ENCODE data around the gene CLCN2.

CLCN2 gene

DNA sequence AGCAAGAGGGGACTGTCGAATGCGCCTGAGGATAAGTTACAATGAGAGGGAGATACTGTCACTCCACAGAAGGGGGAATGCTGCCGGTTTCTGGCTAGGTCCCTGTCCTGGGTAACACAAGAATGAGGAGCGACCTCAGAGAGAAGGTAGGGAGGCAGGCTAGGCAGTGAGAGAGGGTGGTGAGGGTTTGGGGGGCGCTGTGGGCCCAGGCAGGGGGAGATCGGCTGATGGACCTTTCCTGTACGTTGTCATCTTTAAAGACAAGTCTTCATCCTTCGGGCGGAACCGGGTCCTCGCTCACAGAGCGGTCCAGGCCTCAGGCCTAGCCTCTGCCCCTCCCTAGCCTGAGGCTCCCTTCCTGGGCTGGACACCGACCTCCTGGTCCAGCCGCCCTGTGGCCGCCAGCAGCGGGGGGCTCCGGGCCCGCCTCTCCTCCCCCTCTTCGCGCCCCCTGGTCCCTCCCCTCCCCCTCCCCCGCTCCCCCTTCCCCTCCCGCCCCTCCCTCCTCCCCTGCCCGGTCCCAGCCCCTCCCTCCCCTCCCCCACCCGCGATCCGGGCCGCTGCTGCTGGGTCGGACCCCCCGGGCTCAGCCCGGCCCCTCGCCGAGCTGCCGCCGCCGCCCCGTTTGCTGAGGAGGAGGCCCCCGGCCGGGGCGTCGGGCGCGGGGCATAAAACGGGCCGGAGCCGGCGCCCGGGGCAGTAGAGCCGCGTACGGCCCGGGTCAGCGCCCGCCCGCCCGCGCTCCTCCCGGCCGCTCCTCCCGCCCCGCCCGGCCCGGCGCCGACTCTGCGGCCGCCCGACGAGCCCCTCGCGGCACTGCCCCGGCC is 18.2 kb upstream of the CLCN2 start, which contains the start of gene CHRD:
Gene CHRD (plus strand): TSS at position 697 of the 827 bp plus-strand sequence. CDS start 265 bp downstream, outside the sequence.
- peaks cover 52% of the 10 kb centered on the region for H3K27me3 ChIP-seq (ENCODE audit: control insufficient read depth, insufficient read depth, low read length)
- no peak within 1 kb of the TSS for H3K9ac ChIP-seq (ENCODE audit: low read depth, low read length)
- peak within 1 kb of the TSS; percentile 65 for H3K4me3 ChIP-seq (ENCODE audit: low read length)
- peak within 1 kb of the TSS; percentile 78 for H3K4me2 ChIP-seq (ENCODE audit: low read length)
- H3K4me1 ChIP-seq (ENCODE audit: control insufficient read depth, insufficient read depth, low read length), result peaks cover 22% of the 10 kb centered on the region
- H3K9me3 ChIP-seq (replicated peaks; ENCODE audit: low read length), result no peaks in the 10 kb centered on the region
- no peaks in the 10 kb centered on the region for H3K36me3 ChIP-seq (ENCODE audit: insufficient read depth, low read length)

DNA sequence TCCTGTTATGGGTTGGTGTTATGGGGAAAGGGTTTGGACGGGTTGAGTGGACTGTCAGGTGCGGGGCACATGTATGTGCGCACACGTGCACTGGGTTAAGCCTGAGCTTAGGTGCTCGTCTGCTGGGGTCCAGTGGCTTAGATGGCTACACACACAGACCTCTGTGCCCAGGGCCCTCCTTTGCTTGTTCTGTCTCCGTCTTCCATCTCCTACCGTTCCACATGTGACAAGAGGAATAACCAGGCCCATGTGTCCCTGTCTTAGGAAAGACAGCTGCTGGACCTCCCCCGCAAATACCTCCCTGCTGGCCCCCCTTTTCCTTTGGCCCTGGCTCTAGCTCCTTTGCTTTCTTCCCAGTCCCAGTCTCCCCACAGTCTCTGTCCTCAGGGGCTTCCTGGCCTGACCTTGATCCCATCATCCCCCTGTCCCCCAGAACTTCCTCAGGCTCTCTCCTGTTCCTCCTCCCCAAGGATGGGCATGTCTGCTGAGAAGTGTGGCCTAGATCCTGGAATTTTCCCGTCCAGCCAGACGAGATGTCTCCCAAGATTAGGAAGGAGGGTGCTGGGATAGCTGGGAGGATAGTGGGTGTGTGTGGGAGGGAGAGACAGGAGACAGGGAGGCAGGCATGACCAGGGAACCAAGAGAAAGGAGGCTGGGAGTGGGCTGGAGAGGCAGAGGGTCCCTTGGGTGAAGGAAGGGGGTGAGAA is 17.4 kb upstream of the CLCN2 start:
- Histone ChIP-seq H3K27me3 (ENCODE audit: control insufficient read depth, insufficient read depth, low read length) (peaks cover 52% of the 10 kb centered on the region), H3K36me3 (ENCODE audit: insufficient read depth, low read length) (no peaks in the 10 kb centered on the region), H3K9me3 (replicated peaks; ENCODE audit: low read length) (no peaks in the 10 kb centered on the region), H3K4me1 (ENCODE audit: control insufficient read depth, insufficient read depth, low read length) (peaks cover 22% of the 10 kb centered on the region), H3K9ac (ENCODE audit: low read depth, low read length) (no peak overlapping the region), H3K4me2 (ENCODE audit: low read length) (peak overlapping the region; percentile 6), H3K4me3 (ENCODE audit: low read length) (no peak overlapping the region)

DNA sequence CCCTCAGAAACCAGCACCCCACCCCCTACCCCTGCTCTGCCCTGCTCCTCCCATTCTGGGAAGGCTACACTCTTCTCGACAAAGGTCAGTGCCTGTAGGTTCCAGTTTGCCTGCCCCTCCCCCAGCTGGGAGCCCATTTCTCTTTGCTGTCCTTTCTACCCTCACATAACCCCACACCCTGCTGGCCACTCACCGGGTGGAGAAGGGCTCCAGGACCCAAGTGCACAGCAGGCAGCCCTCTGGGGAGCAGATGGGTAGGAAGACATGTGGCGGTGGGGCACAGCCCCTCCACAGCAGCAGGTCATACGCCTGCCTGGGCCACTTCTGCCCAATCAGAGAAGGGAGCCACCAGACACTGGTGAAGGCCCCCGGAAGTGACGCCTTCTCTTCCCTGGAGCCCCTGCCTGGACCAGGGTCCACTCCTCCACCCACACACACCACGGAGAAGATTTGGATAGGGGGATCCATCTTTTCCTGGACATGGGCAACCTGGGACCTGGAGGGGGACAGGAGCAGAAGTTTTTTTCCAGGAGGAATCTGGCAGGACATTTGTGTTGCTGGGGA is 16.6 kb upstream of the CLCN2 start, which contains the start of gene THPO:
Gene THPO (minus strand): TSS at position 326 of the 564 bp plus-strand sequence. CDS start 1,948 bp downstream, outside the sequence.
- H3K36me3 ChIP-seq (ENCODE audit: insufficient read depth, low read length), result no peaks in the 10 kb centered on the region
- H3K4me2 ChIP-seq (ENCODE audit: low read length), result no peak within 1 kb of the TSS
- H3K9ac ChIP-seq (ENCODE audit: low read depth, low read length), result no peak within 1 kb of the TSS
- H3K4me1 ChIP-seq (ENCODE audit: control insufficient read depth, insufficient read depth, low read length), result peaks cover 30% of the 10 kb centered on the region
- H3K9me3 ChIP-seq (replicated peaks; ENCODE audit: low read length), result no peaks in the 10 kb centered on the region
- no peak within 1 kb of the TSS for H3K4me3 ChIP-seq (ENCODE audit: low read length)
- peaks cover 52% of the 10 kb centered on the region for H3K27me3 ChIP-seq (ENCODE audit: control insufficient read depth, insufficient read depth, low read length)

DNA sequence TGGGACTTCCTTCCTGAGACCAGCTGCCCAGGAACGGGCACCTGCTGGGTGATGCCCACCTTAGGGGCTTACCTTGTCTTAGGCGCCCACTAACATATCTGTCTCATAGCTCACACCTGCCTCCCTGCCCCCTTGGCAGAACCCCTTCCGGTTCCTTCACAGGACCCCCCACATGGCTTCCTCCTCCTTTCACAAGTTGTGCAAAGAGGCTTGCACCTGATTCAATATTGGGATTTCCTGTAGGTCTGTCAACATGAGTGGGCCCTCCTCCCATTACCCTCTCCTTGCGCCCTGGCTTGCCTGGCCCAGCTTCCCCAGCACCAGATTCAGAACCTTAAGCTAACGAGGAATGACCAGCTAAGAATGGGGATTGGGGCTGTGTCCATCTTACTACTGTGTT is 16.0 kb upstream of the CLCN2 start:
- H3K27me3 ChIP-seq (ENCODE audit: control insufficient read depth, insufficient read depth, low read length), result peaks cover 52% of the 10 kb centered on the region
- H3K9me3 ChIP-seq (replicated peaks; ENCODE audit: low read length), result no peaks in the 10 kb centered on the region
- H3K4me3 ChIP-seq (ENCODE audit: low read length), result no peak overlapping the region
- no peak overlapping the region for H3K4me2 ChIP-seq (ENCODE audit: low read length)
- peaks cover 31% of the 10 kb centered on the region for H3K4me1 ChIP-seq (ENCODE audit: control insufficient read depth, insufficient read depth, low read length)
- H3K36me3 ChIP-seq (ENCODE audit: insufficient read depth, low read length), result no peaks in the 10 kb centered on the region
- H3K9ac ChIP-seq (ENCODE audit: low read depth, low read length), result no peak overlapping the region

DNA sequence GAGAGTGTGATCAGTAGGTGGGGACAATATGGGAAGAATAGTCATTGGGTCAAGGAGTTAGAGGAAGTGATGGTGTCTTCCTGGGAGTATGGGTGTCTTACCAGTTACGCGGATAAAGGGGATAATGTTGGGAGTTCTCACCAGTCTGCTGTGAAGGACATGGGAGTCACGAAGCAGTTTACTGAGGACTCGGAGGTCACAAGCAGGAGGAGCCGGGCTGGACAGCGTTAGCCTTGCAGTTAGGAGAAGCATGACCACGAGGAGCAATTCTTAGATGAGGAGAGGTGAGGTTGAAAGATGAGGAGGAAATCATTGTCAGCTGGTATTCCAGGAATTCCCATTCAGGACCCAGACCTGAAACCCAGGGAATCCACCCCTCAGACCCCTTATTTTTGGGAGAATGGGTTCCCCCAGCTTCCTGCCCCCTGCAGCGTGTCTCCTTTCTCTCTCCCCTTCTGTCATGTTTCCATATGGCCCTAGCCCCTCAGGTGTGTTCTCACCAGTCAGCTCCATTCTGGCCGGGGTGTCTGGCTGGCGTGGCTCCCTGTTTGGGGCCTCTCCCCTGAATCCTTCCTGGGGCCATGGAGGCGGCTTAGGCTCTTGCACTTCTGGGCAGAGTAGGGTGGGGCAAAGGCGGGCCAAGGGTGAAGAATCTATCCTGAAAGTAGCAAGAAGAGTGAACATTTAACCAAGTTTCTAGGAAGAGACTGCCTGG is 14.5 kb upstream of the CLCN2 start:
- H3K4me3 ChIP-seq (ENCODE audit: low read length), result no peak overlapping the region
- H3K4me1 ChIP-seq (ENCODE audit: control insufficient read depth, insufficient read depth, low read length), result peaks cover 32% of the 10 kb centered on the region
- peaks cover 38% of the 10 kb centered on the region for H3K27me3 ChIP-seq (ENCODE audit: control insufficient read depth, insufficient read depth, low read length)
- no peaks in the 10 kb centered on the region for H3K9me3 ChIP-seq (replicated peaks; ENCODE audit: low read length)
- H3K9ac ChIP-seq (ENCODE audit: low read depth, low read length), result no peak overlapping the region
- no peak overlapping the region for H3K4me2 ChIP-seq (ENCODE audit: low read length)
- H3K36me3 ChIP-seq (ENCODE audit: insufficient read depth, low read length), result no peaks in the 10 kb centered on the region

DNA sequence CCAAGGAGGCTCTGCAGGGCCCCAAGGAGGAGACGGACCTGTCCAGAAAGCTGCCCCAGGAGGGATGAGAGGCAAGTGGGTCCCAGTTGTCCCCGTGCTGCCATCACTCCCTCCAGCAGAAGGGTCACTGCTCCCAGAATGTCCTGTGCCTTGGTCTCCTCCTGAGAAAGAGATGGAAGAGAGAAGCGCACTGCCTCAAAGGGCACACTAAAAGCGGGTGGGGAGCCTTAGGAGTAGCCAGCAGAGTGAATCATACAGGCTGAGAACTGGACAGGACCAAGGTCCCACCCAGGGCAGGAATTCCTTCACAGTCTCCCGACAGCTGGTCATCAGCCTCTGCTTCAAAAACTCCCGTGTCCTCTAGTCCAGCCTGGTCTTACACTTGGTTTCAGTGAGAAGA is 12.0 kb upstream of the CLCN2 start:
- no peak overlapping the region for H3K4me3 ChIP-seq (ENCODE audit: low read length)
- peaks cover 4% of the 10 kb centered on the region for H3K36me3 ChIP-seq (ENCODE audit: insufficient read depth, low read length)
- H3K9me3 ChIP-seq (replicated peaks; ENCODE audit: low read length), result no peaks in the 10 kb centered on the region
- peaks cover 21% of the 10 kb centered on the region for H3K27me3 ChIP-seq (ENCODE audit: control insufficient read depth, insufficient read depth, low read length)
- H3K4me1 ChIP-seq (ENCODE audit: control insufficient read depth, insufficient read depth, low read length), result peaks cover 31% of the 10 kb centered on the region
- H3K4me2 ChIP-seq (ENCODE audit: low read length), result peak overlapping the region; percentile 26
- no peak overlapping the region for H3K9ac ChIP-seq (ENCODE audit: low read depth, low read length)

DNA sequence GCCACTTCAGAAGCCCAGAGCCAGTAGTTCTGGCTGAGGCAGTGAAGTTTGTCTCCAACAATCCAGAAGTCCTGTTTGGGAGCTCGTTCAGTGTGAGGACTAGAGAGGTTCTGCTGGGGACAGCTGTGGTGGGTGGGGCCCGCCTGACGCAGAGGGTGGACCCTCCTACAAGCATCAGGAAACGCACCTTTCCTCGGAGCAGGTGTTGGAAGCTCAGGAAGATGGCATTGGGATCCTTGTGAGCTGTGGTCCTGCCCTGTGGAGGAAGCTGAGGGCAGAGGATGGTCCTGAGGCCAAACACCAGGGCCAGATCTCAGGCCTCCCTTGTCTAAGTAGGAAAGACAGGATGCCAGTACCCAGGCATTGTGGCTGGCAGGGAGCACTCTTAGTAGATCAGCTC is 11.5 kb upstream of the CLCN2 start:
- peaks cover 9% of the 10 kb centered on the region for H3K36me3 ChIP-seq (ENCODE audit: insufficient read depth, low read length)
- H3K4me3 ChIP-seq (ENCODE audit: low read length), result no peak overlapping the region
- H3K27me3 ChIP-seq (ENCODE audit: control insufficient read depth, insufficient read depth, low read length), result peaks cover 17% of the 10 kb centered on the region
- H3K9ac ChIP-seq (ENCODE audit: low read depth, low read length), result no peak overlapping the region
- H3K4me2 ChIP-seq (ENCODE audit: low read length), result peak overlapping the region; percentile 26
- H3K4me1 ChIP-seq (ENCODE audit: control insufficient read depth, insufficient read depth, low read length), result peaks cover 36% of the 10 kb centered on the region
- no peaks in the 10 kb centered on the region for H3K9me3 ChIP-seq (replicated peaks; ENCODE audit: low read length)

DNA sequence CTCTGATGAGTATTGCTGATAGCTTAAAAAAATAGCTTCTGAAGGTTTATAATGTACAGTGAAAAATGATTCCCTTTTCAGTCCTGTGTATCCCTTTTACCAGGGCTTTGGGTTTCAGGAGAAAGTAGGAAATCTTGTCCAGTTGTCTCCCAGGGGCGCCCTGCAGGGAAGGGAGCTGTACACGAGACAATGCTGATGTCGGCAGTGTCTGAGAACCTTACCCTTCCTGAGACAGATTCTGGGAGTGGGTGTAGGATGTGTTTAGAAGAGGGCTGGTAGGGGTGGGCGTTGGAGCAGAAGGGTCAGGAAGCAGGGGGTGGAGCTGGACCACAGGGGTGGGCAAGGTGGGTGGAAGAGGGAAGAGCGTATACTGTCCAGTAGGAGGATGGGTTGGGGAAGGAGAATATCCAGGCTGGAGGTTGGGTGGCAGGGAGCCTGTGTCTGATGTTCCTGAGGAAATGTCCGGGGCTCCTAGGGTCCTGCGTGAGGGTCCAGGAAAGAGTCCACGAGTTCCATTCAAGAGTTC is 11.0 kb upstream of the CLCN2 start:
- no peak overlapping the region for H3K4me2 ChIP-seq (ENCODE audit: low read length)
- H3K27me3 ChIP-seq (ENCODE audit: control insufficient read depth, insufficient read depth, low read length), result peaks cover 12% of the 10 kb centered on the region
- peaks cover 39% of the 10 kb centered on the region for H3K4me1 ChIP-seq (ENCODE audit: control insufficient read depth, insufficient read depth, low read length)
- no peak overlapping the region for H3K9ac ChIP-seq (ENCODE audit: low read depth, low read length)
- H3K4me3 ChIP-seq (ENCODE audit: low read length), result no peak overlapping the region
- peaks cover 12% of the 10 kb centered on the region for H3K36me3 ChIP-seq (ENCODE audit: insufficient read depth, low read length)
- no peaks in the 10 kb centered on the region for H3K9me3 ChIP-seq (replicated peaks; ENCODE audit: low read length)

DNA sequence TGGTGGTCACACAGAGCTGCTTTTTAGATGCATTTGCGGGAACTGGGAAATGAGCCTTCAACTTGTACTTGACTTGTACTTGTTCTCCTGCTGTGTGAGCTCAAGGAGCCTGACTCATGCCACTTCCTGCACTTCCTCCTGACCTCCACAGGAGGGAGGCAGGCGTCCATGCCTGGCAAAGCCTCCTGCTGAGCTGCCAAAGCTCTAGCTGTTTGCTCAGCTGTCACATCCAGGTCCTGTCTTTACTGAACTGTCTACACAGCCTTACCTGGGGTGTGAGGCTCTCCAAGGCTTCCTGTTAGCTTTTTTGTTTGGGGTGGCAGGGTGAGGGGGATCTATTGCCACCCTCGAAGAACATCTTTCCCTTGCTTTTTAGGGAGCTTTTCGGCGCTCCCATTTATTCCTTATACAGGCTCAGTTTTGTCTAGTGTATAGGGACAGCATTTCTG is 10.2 kb upstream of the CLCN2 start:
- Histone ChIP-seq H3K4me3 (ENCODE audit: low read length) (no peak overlapping the region), H3K27me3 (ENCODE audit: control insufficient read depth, insufficient read depth, low read length) (peaks cover 9% of the 10 kb centered on the region), H3K4me2 (ENCODE audit: low read length) (no peak overlapping the region), H3K4me1 (ENCODE audit: control insufficient read depth, insufficient read depth, low read length) (peaks cover 45% of the 10 kb centered on the region), H3K9ac (ENCODE audit: low read depth, low read length) (no peak overlapping the region), H3K36me3 (ENCODE audit: insufficient read depth, low read length) (peaks cover 16% of the 10 kb centered on the region), H3K9me3 (replicated peaks; ENCODE audit: low read length) (no peaks in the 10 kb centered on the region)

DNA sequence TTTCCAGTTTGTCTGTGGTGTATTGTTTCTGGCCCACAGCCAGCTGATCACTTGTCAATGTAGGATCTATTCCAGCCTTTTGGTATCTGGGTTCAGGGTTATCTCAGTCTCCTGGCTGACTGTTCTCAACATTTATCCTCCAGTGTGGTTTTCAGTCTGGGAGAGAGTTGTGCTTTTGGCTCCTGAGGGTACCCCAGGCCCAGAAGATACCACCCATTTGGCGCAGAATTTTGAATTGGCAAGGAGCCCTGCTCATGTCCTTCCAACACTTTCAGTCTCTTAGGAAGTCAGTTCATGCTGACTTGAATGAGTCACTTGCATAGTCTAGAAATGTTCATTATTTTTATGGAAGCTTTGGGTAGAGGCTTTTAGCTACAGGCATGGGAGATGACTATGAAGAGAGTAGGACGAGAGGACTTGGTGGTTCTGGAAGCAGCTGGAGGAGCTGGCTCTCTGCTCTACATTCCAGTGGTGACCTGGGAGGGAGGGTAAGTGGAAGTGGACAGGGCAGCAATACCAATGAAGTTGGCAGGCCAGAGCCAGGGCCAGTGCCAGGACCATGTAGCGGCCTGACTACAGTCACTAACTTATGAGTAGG is 7.3 kb upstream of the CLCN2 start:
- H3K4me1 ChIP-seq (ENCODE audit: control insufficient read depth, insufficient read depth, low read length), result peaks cover 56% of the 10 kb centered on the region
- no peak overlapping the region for H3K4me3 ChIP-seq (ENCODE audit: low read length)
- H3K4me2 ChIP-seq (ENCODE audit: low read length), result peak overlapping the region; percentile 9
- no peaks in the 10 kb centered on the region for H3K27me3 ChIP-seq (ENCODE audit: control insufficient read depth, insufficient read depth, low read length)
- no peak overlapping the region for H3K9ac ChIP-seq (ENCODE audit: low read depth, low read length)
- no peaks in the 10 kb centered on the region for H3K9me3 ChIP-seq (replicated peaks; ENCODE audit: low read length)
- peaks cover 17% of the 10 kb centered on the region for H3K36me3 ChIP-seq (ENCODE audit: insufficient read depth, low read length)

Data from skeletal muscle satellite cell (primary cell).